ENCODE data around the gene FANCC.
"Not testable (repeated sequence)": the region's sequence is repeated elsewhere in the genome, so short reads cannot be mapped to it uniquely, and the experiment has no call there.

Gene FANCC

GRCh38 chr9:95329061-95329460, 11.6 kb upstream of the FANCC start:
- DNase-seq, result not testable (repeated sequence)

DNA sequence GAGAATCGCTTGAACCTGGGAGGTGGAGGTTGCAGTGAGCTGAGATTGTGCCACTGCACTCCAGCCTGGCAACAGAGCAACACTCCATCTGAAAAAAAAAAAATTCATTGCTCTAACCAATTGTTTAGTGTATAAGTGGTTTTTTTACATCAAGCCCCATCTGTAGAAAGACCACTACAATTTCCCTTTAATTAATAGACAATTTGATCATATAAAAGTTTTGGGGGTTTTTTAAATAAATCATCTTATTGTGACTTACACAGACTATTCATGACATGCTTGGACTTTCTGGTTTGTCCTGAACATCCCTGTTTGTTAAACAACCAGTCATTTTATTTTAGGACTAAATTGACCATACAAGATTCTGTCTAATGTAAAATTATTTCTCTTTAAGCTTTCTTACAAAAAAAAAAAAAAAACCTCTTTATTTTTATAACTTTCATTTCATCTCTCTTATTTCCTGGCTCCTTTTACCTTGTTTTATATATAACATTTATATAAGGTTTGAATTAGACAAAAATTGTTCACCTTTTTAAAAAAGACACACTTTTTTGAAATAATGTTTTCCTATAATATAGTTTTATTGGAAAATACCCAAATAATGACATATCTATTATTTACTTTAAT, 9.8 kb upstream of the FANCC start:
- DNase-seq, result no peak

DNA sequence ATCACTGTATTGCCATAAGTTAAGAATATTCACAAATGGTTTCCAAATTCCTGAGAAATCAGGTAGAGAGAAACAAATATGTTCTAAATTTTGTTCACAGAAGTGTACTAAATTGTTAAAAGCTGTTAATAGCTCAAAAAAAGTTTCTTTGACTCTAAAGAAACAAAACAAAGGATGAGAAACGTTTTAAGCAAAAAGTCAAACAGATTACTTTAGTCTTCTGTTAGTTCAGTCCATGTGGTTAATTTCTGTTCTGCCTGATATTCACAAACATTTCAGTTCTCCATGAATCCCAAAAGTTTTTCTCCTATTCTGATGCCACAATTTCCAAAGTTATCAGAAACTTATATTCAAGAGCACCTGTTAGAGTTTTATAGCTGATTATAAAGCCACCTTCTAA, 7.7 kb upstream of the FANCC start:
- DNase-seq, result no peak

GRCh38 chr9:95317893-95318211, 343 bp upstream of the FANCC start:
- no peak for DNase-seq

- no peak for DNase-seq
These were observed 753 bp downstream of the FANCC start for GRCh38 chr9:95316794-95317118.

DNA sequence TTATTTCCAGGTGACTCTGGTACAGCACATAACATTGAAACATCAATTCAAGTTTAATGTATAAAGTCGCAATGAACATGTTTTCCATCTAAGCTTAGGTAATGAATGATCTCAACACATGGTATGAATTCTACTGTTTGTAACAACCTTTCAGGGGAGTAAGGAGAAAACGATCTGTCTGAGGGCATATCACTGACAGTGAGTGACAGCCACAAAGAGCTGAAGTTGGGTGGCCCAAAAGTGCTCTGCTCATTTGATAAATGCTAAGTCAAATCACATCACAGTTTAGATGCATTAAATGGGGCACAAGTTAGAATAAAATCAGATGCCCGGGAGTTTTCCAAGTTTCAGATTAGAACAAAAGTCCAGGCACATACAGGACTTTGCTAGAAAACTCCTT, 1.2 kb downstream of the FANCC start:
- DNase-seq, result no peak

DNA sequence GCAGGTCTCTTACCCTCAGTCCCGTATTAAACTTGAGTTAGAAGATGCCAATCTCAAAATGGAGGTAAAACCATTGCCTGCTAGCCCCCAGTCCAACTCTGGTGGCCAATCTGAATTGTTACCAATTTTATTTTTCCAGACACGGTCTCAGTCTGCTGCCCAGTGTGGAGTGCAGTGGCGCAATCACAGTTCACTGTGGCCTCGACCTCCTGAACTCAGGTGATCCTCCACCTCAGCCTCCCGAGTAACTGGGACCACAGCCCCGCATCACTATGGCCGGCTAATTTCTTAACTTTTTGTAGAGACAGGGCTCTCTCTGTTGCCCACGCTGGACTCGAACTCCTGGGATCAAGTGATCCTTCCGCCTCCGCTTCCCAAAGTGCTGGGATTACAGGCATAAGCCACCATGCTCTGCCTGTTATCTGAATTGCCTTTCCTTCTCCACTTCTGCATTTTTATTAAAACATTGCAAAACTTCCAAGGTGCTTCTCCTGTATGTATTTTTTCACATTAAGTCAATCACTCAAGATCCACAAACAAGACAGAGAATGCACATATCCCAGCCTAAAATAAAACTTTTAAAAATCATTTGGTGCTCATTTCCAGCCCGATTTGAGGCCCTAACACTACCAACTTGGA, 2.3 kb downstream of the FANCC start:
- DNase-seq, result no peak

DNA sequence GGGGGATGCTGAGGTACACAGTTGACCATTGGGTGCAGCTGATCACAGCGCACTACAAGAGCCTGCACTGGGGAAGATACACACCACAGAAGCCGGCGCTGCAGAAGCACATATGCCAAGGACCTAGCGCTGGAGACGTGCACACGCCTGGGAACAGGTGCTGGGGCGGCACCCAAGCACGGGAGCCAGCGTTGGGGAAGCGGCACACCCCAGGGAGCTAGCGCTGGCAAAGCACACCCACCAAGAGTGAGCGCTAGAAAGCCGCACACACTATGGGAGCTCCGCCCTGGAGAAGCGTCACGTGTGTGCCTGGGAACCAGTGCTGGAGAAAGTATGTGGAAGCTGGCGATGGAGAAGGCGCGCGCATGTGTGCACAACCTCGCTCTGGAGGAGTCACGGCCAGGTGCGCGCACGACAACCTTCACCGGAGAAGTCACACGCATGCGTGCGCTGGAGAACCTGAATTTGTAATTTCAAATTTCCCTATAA, 4.5 kb downstream of the FANCC start:
- DNase-seq, result peak; percentile 71

DNA sequence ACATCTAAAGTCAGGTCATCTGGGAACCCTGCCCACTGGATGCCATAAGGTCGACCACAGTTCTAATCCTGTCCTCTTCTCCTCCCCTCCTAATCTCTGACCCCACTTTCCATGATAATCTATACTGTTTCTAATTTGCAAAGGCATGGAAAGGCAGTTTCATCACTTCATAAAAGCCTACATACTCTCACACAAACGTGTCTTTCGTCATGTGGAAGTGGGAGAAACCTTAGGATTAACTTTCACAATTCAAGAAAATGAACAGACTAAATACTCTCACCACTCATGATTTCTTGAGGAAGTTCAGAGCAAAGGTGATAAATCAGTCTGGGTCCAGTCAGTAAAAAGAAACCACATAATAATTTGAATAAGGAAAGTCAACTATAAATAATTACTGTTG, 5.5 kb downstream of the FANCC start:
- no peak for DNase-seq

DNA sequence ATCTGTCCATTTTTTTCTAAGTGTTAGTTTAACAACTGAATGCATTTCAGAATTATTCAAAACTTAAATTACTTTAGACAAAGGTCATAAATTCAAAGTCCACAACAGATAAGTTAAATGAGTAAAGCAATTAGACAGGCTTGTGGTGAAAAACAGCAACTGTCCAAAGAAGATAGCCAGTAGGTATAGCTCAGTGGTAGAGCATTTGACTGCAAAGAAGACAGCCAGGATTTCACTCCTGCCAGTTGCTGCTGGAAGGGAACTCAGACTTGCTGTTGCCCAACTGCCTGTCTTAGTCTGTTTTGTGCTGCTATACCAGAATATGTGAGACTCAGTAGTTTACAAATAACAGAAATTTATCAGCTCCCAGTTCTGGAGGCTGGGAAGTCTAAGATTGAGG, 10.0 kb downstream of the FANCC start:
- DNase-seq, result no peak

GRCh38 chr9:95306819-95307218, 10.7 kb downstream of the FANCC start:
- no peak for DNase-seq

- DNase-seq, result no peak
These were observed 11.6 kb downstream of the FANCC start for GRCh38 chr9:95305770-95306492.

GRCh38 chr9:95302479-95302878, 15.0 kb downstream of the FANCC start:
- DNase-seq, result no peak

GRCh38 chr9:95297760-95298159, 19.7 kb downstream of the FANCC start:
- no peak for DNase-seq

- no peak for DNase-seq
These were observed 20.2 kb downstream of the FANCC start for GRCh38 chr9:95297316-95297715.

- DNase-seq, result no peak
These were observed 20.7 kb downstream of the FANCC start for GRCh38 chr9:95296761-95297160.

DNA sequence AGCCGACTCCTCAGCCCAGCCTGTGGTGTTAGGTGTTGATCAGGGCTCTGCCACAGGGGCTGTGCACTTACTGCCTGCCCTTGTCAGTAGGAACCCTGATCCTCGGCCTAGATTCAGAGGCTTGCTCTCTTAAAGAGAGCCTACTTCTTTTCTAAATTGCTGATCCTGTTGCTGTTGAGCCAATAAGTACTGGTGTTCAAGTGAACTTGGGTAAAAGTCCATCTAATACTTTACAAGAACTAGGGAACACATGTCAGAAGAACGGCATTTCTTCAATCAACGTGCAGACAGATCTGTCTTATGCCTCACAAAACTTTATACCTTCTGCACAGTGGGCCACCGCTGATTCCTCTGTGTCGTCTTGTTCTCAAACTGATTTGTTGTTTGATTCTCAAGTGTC, 24.2 kb downstream of the FANCC start:
- DNase-seq, result not testable (repeated sequence)

DNA sequence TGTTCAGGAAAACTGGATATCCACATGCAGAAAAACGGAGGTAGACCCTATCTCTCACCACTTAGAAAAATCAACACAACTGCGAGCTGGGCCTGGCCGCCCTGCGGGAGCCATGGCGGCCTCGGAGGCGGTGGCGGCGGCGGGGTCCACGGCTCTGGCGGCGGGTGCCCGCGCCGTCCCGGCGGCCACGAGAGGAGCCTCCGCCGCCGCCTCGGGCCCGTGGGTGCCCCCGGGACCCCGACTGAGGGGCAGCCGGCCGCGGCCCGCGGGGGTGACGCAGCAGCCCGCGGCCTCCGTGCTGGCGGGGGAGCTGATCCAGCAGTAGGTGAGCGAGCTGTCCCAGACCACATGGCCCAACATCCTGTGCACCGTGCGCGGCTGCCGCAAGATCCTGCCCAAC, 25.3 kb downstream of the FANCC start:
- DNase-seq, result no peak

DNA sequence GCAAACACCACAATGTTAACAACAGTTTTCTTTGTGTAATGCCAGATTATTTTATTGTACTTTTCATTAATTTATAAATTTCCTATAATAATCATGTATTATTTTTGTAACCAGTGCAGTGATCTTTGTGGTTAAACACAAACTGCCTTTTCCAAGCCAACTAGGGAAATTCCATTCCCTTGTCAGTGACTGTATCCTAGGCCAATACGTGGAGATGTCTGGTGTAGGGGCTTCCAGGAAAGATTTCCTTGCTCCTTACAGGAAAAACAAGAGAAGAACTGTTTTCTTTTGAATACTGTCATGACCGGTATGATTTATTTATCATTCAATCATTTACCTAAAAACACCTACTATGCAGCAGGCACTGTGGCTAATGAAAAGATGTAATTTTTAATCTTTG, 31.4 kb downstream of the FANCC start:
- no peak for DNase-seq

DNA sequence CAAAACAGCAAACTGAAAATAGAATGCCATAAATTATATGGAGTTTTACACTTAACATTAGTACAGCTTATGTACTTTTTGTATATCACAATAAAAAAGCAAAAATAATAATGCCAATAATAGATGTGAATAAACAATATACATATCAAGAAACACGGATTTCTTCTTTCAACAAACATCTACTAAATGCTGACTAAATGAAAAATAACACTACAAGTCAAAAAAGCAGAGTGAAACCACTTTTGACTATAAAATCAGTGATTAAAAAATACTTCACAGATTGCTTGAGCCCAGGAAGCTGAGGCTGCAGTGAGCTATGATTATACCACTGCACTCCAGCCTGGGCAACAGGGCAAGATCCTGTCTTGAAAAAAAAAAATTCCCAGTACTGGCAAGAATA, 32.2 kb downstream of the FANCC start:
- no peak for DNase-seq

DNA sequence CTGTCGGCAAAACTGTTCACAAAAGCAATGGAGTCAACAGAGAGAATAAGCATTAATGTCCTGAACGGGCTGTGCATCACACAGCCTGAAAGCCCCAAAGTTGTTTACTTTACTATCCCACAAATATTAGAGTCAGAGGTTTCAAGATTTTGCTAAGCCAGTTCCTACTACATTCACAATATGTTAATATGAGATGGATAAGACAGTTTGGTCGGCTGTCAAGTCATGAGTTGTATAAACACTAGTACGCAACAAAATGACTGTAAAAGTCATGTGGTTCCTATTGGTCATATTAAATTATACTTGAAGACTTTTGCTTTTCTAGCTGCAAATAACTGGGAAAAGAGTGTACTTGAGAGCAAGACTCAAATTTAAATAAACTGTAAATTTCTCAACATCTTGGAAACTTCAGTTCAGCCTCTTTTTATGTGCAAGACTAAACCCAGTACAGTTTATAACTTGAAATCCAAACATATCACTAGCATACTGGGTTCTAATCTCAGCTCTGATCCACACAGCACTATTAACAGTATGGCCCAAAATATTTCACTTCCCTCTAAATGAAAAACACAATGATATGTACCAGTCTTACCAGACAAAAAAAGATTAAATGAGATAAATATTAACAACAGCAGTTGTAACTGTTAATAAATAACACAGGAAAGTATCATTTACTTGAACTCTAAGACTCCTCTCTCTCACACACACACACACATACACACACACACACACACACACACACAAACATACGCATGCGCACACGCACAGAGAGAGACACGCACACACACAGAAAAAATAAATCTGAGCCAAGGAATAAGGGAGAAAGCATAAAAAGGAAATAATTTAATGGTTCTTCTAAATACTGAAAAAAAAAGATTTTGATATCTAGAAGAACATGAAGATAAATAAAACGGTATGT, 33.1 kb downstream of the FANCC start:
- DNase-seq, result no peak

DNA sequence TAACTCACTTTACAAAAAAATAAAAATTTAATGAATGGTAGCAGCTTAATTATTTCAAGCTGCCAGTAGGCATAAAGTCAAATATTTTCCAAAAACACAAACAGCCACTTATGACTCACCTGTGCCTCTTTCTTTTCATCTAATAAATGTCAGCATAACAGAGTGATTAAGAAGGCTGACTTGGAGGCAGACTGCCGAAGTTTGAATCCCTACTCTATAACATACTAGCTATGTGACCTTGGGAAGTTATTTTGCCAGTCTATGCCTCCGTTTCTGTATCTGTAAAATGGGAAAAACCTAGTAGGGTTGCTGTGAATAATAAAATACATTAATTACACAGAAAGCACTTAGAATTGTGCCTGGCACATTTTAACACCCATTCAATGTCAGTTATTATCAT, 33.8 kb downstream of the FANCC start:
- no peak for DNase-seq

DNA sequence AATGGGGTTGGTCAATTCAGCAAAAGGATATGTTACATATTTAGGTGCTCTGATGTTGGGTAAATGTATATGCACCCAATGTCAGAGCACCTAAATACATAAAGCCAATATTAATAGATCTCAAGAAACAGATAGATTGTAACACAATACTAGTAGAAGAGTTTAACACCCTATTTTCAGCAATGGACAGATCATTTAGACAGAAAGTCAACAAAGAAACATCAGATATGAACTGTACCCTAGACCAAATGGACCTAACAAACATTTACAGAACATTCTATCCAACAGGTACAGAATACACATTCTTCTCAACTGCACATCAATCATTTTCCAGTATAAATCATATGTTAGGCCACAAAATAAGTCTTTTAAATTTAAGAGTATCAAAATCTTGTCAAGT, 35.2 kb downstream of the FANCC start:
- DNase-seq, result no peak

- DNase-seq, result no peak
These were observed 36.8 kb downstream of the FANCC start for GRCh38 chr9:95280745-95281144.
